HFFc6 (cell line): ENCODE results near the gene KDM5A. TPM values are rescaled to one million over a fixed set of nuclear protein-coding genes. Genes with fewer than 3 reads are reported as not detected.
"Not testable (repeated sequence)": the region's sequence is repeated elsewhere in the genome, so short reads cannot be mapped to it uniquely, and the experiment has no call there.

Source experiments
- DNase-seq: peaks from one replicate; pipeline ENCODE4 v3.0.0-alpha.2; 2018
- H3K27ac Mint-ChIP-seq: 2 replicates; pipeline ENCODE4 v1.8.0; 2020; ENCODE audit warnings: mild to moderate bottlenecking, mixed read lengths
- H3K27me3 Mint-ChIP-seq: 2 replicates; pipeline ENCODE4 v1.8.0; 2021; ENCODE audit warnings: mild to moderate bottlenecking, moderate library complexity, mixed read lengths; ENCODE audit not compliant: insufficient read depth
- H3K36me3 Mint-ChIP-seq: 2 replicates; pipeline ENCODE4 v1.8.0; 2021; ENCODE audit warnings: low read depth, mixed read lengths
- H3K4me1 Mint-ChIP-seq: 2 replicates; pipeline ENCODE4 v1.8.0; 2020; ENCODE audit warnings: low read depth, mixed read lengths
- H3K4me3 Mint-ChIP-seq: 2 replicates; pipeline ENCODE4 v1.8.0; 2020; ENCODE audit warnings: mild to moderate bottlenecking, moderate library complexity, mixed read lengths
- H3K9me3 Mint-ChIP-seq: 2 replicates; pipeline ENCODE4 v1.8.0; 2020; ENCODE audit warnings: mild to moderate bottlenecking, mixed read lengths
- CTCF ChIP-seq: fragments of 200-600 bp; sonication (generic); IDR thresholded peaks from 2 replicates; pipeline ENCODE4 v1.5.0; 2021; ENCODE audit warnings: antibody characterized with exemption, mild to moderate bottlenecking
- long read RNA-seq: library from polyadenylated mRNA; unstranded; transcript quantifications from one replicate; pipeline ENCODE4 v2.0.0, GENCODE V29; 2019
- total RNA-seq, 6 experiments: library from RNA; stranded (reverse); fragmentation: NEBNext Ultra II Directional; extraction: Animal tissue kit (Norgen Biotek cat#: 25700); gene quantifications; 2 replicates in 1 of 6; 3 replicates in 5 of 6; pipeline ENCODE4 v1.2.3, GENCODE V29; 2021

KDM5A gene
- total RNA-seq, result 10 to 100 TPM; 47.1 to 55.0 (median 52.0) TPM
- long read RNA-seq, partial matches to known transcripts, result 29 of 39 reads
- long read RNA-seq, other reads (novel, unspliced or antisense), result 10 of 39 reads

- Mint-ChIP-seq H3K27me3 (no peaks in the 10 kb centered on the region; the same call in none of the 2 replicates), H3K27ac (peak within 1 kb of the TSS; percentile 100), H3K4me3 (peak within 1 kb of the TSS; percentile 94), H3K36me3 (peaks cover 20% of the 10 kb centered on the region), H3K4me1 (peaks cover 26% of the 10 kb centered on the region), H3K9me3 (no peaks in the 10 kb centered on the region)
- peak; percentile 59 for TF ChIP-seq CTCF
- peak; percentile 91 for DNase-seq
Observed at GRCh38 chr12:389142-390096, at the start of gene KDM5A. Gene KDM5A (minus strand): TSS chr12:389320. CDS start chr12:389091, 229 bp downstream.

- not testable (repeated sequence) for DNase-seq, H3K9me3 Mint-ChIP-seq, H3K27ac Mint-ChIP-seq, H3K27me3 Mint-ChIP-seq, H3K4me1 Mint-ChIP-seq, H3K4me3 Mint-ChIP-seq
- peaks cover 15% of the 10 kb centered on the region for H3K36me3 Mint-ChIP-seq
Observed at GRCh38 chr12:435737-436136, 46.6 kb upstream of the KDM5A start.

- no peak for DNase-seq
- Mint-ChIP-seq H3K27ac (no peak overlapping the region), H3K27me3 (no peaks in the 10 kb centered on the region), H3K36me3 (peaks cover 6% of the 10 kb centered on the region; the same call in 1 of the 2 replicates), H3K4me3 (no peak overlapping the region), H3K9me3 (no peaks in the 10 kb centered on the region), H3K4me1 (no peaks in the 10 kb centered on the region)
- no peak for TF ChIP-seq CTCF
Observed at GRCh38 chr12:422526-422925, 33.4 kb upstream of the KDM5A start.

- Mint-ChIP-seq H3K27ac (no peak overlapping the region), H3K4me3 (no peak overlapping the region), H3K27me3 (no peaks in the 10 kb centered on the region), H3K36me3 (peaks cover 11% of the 10 kb centered on the region), H3K4me1 (no peaks in the 10 kb centered on the region), H3K9me3 (no peaks in the 10 kb centered on the region)
- no peak for TF ChIP-seq CTCF
- no peak for DNase-seq
Observed at GRCh38 chr12:418432-418831, 29.3 kb upstream of the KDM5A start.

GRCh38 chr12:414859-415258 is 25.7 kb upstream of the KDM5A start:
- H3K4me3 Mint-ChIP-seq, result no peak overlapping the region
- H3K27me3 Mint-ChIP-seq, result no peaks in the 10 kb centered on the region
- DNase-seq, result no peak
- TF ChIP-seq CTCF, result no peak
- H3K27ac Mint-ChIP-seq, result no peak overlapping the region
- H3K9me3 Mint-ChIP-seq, result no peaks in the 10 kb centered on the region
- no peaks in the 10 kb centered on the region for H3K4me1 Mint-ChIP-seq
- peaks cover 16% of the 10 kb centered on the region for H3K36me3 Mint-ChIP-seq

GRCh38 chr12:402029-402389 is 12.9 kb upstream of the KDM5A start:
- H3K4me3 Mint-ChIP-seq, result no peak overlapping the region
- no peak for TF ChIP-seq CTCF
- no peak overlapping the region for H3K27ac Mint-ChIP-seq
- DNase-seq, result peak; percentile 29
- peaks cover 4% of the 10 kb centered on the region; the same call in 1 of the 2 replicates for H3K36me3 Mint-ChIP-seq
- H3K9me3 Mint-ChIP-seq, result no peaks in the 10 kb centered on the region
- H3K4me1 Mint-ChIP-seq, result peaks cover 12% of the 10 kb centered on the region
- no peaks in the 10 kb centered on the region for H3K27me3 Mint-ChIP-seq
